ENCODE data around the gene UBE3A.

UBE3A gene

GRCh38 chr15:25402342-25402741 is 36.5 kb downstream of the UBE3A start:
- no peak for DNase-seq

- DNase-seq: peak in 3 of 4 experiments; percentile 4 to 79 (median 68)
Measured at GRCh38 chr15:25401501-25401900, 37.3 kb downstream of the UBE3A start.

GRCh38 chr15:25397100-25397499 is 41.7 kb downstream of the UBE3A start:
- DNase-seq: peak in 2 of 4 experiments; percentile 16 to 33

- no peak for DNase-seq
Measured at GRCh38 chr15:25394898-25395297, 43.9 kb downstream of the UBE3A start.

- DNase-seq: no peak
Measured at GRCh38 chr15:25392806-25393205, 46.0 kb downstream of the UBE3A start.

- peak in 2 of 4 experiments; percentile 38 to 51 for DNase-seq
Measured at GRCh38 chr15:25391971-25392721, 46.7 kb downstream of the UBE3A start.

GRCh38 chr15:25385986-25386385 is 52.8 kb downstream of the UBE3A start:
- DNase-seq: no peak

GRCh38 chr15:25381579-25381978 is 57.2 kb downstream of the UBE3A start:
- no peak for DNase-seq

GRCh38 chr15:25378501-25378901 is 60.3 kb downstream of the UBE3A start:
- DNase-seq: no peak

GRCh38 chr15:25375557-25375956 is 63.3 kb downstream of the UBE3A start:
- no peak for DNase-seq

- no peak for DNase-seq
Measured at GRCh38 chr15:25374143-25374542, 64.7 kb downstream of the UBE3A start.

- peak; percentile 29 to 69 (median 48) for DNase-seq
Measured at GRCh38 chr15:25372298-25372697, 66.5 kb downstream of the UBE3A start.

GRCh38 chr15:25368850-25369249 is 70.0 kb downstream of the UBE3A start:
- DNase-seq: no peak

- DNase-seq: no peak
Measured at GRCh38 chr15:25366058-25366457, 72.8 kb downstream of the UBE3A start.

GRCh38 chr15:25362545-25362944 is 76.3 kb downstream of the UBE3A start:
- no peak for DNase-seq

- no peak for DNase-seq
Measured at GRCh38 chr15:25347707-25348106, 91.1 kb downstream of the UBE3A start.

- DNase-seq: no peak
Measured at GRCh38 chr15:25346371-25346770, 92.5 kb downstream of the UBE3A start.

- DNase-seq: no peak
Measured at GRCh38 chr15:25345943-25346342, 92.9 kb downstream of the UBE3A start.

GRCh38 chr15:25342629-25343028 is 96.2 kb downstream of the UBE3A start:
- no peak for DNase-seq

GRCh38 chr15:25339431-25339830 is 99.4 kb downstream of the UBE3A start:
- no peak for DNase-seq

- no peak for DNase-seq
Measured at GRCh38 chr15:25335279-25335678, 103.5 kb downstream of the UBE3A start.

GRCh38 chr15:25333049-25333448 is 105.8 kb downstream of the UBE3A start:
- DNase-seq: no peak

- no peak for DNase-seq
Measured at GRCh38 chr15:25332306-25332705, 106.5 kb downstream of the UBE3A start.

- no peak for DNase-seq
Measured at GRCh38 chr15:25331860-25332259, 107.0 kb downstream of the UBE3A start.

- no peak for DNase-seq
Measured at GRCh38 chr15:25331404-25331803, 107.4 kb downstream of the UBE3A start.

Data from suppressor macrophage (primary cell).